Astrocyte (in vitro differentiated cells and primary cell): ENCODE measurements around the gene LAG3.

Experiments
- CTCF ChIP-seq: IDR thresholded peaks from 2 replicates; pipeline ENCODE4 v1.5.1; 2011; ENCODE audit warnings: low read depth, mild to moderate bottlenecking, inconsistent platforms, low read length, moderate library complexity; ENCODE audit not compliant: insufficient read depth
- EZH2 ChIP-seq: IDR thresholded peaks from 2 replicates; pipeline ENCODE4 v1.6.1; 2012; ENCODE audit warnings: mild to moderate bottlenecking, low read length, inconsistent platforms; ENCODE audit not compliant: insufficient read depth

- TF ChIP-seq CTCF: no peak
- TF ChIP-seq EZH2: no peak
Observed at GRCh38 chr12:6782119-6782518, 9.8 kb downstream of the LAG3 start.
